Measurements from ENCODE around the gene CEACAM1.

- TF ChIP-seq POLR2A (IDR thresholded peaks at IDR 0.05) (no peak), CTCF (IDR thresholded peaks at IDR 0.05) (no peak)
Measured at GRCh38 chr19:42554046-42554575, 25.8 kb upstream of the CEACAM1 start.
